ENCODE results near the gene MOGAT3.

Gene MOGAT3

DNA sequence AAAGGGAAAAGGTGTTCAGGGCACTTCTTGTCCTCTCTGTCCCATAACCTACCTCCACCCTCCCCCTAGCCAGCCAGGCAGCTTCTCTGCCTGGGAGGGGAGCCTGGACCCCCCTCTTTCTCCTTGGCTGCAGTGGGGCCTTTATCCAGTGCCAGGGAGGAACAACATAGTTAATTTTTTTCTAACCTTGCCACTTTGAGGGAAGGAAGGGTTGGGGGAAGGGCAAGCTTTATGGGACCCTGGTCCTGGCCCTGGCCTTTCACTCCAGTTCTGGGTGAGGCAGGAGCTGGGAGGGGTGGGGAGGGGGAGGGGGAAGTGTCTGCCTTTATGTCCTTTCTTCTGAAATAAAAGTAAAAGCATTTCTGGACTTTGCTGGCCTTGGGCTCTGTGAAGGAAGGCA is 39.9 kb downstream of the MOGAT3 start:
- DNase-seq (ENCODE audit: low spot score) = no peak

DNA sequence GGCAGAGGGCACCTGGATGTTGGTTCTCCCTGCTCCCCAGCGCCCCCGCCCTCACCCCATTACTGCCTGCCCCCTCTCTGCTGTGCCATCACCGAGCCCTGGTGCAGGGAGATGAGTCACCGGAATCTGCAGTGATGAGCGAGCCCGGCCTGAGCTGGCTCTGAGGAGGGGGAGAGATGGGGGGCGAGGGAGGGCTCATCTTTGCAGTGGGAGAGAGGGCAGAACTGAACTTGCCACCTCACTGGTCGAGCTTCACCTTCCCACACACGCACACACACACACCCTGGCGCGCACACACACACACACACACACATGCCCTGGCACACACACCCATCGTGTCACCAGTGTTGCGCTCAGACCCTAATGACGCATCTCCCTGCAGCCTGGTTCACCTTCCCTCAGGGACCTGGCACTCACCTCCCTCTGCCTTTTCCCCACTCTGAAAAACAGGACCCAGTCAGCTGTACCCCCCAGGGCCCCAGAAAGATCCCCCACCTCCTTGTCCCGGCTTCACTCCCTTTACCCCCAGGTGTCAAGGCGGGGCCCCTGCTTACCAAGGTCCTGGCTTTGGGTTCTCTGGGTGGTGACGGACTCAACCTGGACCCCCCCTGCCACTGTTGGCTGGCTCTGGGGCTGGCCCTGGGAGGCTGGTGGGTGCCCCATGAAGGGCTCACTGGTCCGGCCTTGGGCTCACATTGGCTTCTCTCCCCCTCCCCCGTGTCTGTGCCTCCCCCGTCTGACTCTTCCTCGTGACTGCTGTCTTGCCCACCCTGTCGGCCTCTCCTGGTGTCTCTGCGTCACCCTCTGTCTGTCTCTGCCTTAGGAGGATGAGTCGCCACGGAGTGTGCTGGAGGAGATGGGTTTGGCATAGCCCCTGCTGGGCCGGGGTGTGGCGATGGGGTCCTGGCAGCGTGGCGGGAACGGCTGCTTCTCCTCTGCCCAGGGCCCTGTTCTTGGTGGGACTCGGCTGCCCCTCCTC is 40.9 kb downstream of the MOGAT3 start:
- DNase-seq (ENCODE audit: low spot score) = no peak

DNA sequence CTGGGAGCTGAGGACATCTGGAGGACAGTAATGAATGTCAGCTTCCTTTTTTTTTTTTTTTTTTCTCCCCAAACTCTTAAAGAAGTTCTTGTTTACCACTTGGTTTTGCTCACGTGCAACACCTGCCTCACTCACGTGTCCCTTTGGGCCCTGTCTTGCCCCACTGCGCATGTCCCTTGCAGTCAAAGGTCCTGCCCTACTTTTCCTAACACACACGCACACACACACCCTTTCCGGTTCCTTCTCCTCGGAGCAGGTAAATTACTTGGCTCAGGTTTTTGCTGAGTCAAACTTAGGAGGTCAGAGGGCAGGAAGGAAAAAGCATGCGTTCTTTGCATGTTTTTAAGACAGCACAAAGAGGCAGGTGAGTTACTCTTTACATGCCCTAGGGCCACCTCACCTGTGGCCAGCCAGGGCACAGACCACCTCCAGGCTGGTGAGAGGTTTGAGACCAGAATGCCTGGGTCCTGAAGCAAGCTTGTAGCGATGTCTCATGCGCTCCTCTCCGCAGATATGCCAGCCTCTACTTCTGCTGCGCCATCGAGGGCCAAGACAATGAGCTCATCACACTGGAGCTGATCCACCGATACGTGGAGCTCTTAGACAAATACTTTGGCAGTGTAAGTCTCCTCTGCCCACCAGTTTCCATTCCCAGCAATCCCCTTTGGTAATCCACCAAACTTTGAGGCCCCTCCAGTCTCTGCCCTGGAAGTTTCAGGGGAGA is 43.8 kb downstream of the MOGAT3 start:
- no peak for DNase-seq (ENCODE audit: low spot score)

DNA sequence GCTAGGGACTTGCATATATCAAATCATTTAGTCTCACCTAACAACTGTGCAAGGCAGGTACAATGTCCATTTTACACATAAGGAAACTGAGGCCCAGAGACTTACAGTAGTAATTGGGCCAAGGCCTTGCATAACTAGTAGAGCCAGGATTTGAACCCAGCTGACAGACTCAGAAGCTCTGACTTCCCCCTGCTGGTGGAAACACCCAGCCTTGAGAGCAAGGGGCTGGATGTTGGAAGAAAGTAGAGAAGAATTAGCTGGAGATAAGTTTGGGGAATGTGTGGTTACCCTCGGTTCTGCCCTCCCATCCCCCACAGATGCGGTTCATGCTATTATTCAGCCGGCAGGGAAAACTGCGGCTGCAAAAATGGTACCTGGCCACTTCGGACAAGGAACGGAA is 44.6 kb downstream of the MOGAT3 start:
- DNase-seq (ENCODE audit: low spot score) = no peak

DNA sequence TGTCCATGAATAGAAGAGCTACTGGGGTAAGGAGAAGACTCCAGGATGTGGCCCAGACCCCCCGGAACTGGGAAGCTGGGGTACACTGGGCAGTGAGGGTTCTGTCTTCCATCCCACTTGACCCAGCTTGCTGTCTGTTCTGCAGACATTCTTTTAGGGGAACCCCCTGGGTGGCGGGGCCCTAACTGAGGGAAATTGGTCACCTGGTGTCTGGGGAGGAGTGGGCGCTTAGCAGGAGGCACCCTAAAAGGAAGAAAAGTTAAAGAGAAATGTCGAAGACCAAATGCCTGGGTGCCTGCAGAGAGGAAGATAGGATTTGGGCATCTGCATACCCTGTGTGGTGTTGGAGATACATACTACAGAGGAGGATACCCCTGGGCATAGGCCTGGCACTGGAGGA is 45.5 kb downstream of the MOGAT3 start:
- no peak for DNase-seq (ENCODE audit: low spot score)

DNA sequence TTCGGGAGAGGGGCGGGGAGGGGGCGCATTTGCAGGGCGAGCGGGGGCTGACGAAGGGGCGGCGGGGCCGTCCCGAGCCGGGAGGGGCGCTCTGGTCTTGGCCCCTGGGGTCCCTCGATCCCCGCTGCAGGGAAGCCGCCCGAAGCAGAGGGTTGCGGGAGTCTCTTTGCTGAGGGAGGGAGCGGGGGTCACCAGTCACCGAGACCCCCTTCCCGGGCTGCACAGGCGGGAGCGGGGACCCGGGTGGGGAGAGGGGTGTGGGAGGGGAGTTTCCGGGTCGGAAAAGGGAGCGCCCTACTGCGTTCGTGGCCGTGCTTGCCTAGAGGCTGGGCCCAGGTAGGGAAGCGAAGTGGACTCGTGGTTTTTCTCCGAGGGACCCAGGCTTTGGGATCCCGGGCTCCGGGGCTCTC is 46.1 kb downstream of the MOGAT3 start:
- no peak for DNase-seq (ENCODE audit: low spot score)

DNA sequence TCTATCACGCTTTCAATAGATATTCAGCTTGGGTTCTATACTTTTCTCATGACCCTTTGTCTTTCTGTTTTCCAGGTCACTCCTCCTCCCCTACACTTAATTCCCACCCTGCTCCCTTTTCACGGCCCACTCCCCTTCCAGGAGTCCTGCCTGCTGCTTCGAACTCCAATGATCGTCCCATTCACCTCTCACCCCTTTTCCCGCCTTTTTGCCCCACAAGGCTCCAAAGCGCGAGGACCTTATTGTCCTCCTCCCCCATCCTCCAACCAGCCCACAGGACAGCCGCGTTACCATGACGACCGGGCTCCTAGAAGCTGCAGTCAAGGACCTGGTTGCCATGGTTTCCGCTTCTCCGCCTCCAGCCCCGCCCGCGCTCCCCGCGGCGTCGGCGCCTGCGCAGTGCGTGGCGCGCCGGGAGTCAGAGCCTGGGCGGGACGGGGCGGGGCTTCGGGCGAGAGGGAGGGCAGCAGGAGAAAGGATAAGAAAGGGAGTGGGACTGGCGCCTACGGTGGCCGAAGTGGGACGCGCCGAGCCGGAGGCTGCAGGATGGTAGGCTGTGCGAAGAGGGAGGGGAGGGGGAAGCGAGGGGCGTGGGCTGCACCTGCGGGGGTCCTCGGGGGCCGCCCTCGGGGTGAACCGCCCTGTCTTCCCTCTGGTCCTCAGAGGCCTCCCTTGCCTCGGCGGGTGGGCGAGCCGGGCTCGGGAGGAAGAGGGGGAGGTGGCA is 46.7 kb downstream of the MOGAT3 start, which contains the start of gene AP1S1:
TSS of gene AP1S1 (plus strand) at position 508 of the 724 bp plus-strand sequence. CDS start at position 547, 39 bp downstream.
- peak; percentile 99 for DNase-seq (ENCODE audit: low spot score)

DNA sequence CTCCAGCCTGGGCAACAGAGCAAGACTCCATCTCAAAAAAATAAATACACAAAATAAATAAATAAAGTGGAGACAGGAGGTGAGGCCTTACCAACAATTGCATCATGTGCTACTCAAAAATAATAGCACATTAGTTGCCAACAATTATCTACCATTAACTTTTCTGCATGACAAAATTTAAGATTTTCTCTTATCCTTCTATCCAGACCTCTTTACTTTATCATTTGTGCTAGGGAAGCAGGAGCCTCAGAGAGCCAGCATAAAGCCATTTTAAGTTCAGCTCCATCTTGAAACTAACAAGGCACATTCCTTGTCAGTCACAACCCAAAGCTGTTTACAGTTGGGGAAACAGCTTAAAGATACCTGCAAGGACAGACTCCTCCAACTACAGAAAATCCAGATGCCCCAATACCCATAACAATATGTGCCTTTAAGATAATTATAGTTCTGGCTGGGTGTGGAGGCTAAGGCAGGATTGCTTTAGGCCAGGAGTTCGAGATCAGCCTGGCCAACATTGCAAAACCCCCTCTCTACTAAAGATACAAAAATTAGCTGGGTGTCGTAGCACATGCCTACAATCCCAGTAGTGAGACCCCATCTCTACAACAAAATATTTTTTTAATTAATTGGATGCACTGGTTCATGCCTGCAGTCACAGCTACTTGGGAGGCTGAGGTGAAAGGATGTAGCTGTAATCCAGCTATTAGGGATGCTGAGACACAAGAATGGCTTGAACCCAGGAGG is 48.8 kb downstream of the MOGAT3 start:
- DNase-seq (ENCODE audit: low spot score) = no peak

Data from AG08395 (cell line).